ENCODE data around the gene SLC25A15.
"Not testable (repeated sequence)": the region's sequence is repeated elsewhere in the genome, so short reads cannot be mapped to it uniquely, and the experiment has no call there.

The SLC25A15 gene

DNA sequence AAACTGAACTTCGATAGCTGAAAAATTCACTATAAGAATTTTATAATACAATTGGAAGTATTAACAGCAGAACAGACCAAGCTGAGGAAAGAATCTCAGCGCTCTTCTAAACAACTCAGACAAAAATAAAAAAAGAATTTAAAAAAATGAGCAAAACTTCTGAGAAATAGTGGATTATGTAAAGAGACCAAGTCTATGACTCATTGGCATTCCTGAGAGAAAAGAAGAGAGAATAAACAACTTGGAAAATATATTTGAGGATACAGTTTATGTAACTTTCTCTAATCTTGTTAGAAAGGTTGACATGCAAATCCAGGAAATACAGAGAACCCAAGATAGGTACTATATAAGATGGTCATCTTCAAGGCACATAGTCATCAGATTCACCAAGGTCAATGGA, 25.4 kb downstream of the SLC25A15 start:
- DNase-seq: no peak

- DNase-seq: no peak
Observed at GRCh38 chr13:40818926-40819325, 29.5 kb downstream of the SLC25A15 start.

GRCh38 chr13:40819797-40820315, 30.4 kb downstream of the SLC25A15 start:
- no peak for DNase-seq

DNA sequence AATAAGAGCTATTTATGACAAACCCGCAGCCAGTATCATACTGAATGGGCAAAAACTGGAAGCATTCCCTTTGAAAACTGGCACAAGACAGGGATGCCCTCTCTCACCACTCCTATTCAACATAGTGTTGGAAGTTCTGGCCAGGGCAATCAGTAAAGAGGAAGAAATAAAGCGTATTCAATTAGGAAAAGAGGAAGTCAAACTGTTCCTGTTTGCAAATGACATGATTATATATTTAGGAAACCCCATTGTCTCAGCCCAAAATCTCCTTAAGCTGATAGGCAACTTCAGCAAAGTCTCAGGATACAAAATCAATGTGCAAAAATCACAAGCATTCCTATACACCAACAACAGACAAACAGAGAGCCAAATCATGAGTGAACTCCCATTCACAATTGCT, 50.3 kb downstream of the SLC25A15 start:
- DNase-seq: not testable (repeated sequence)

- DNase-seq: not testable (repeated sequence)
Observed at GRCh38 chr13:40840955-40841354, 51.5 kb downstream of the SLC25A15 start.
